ENCODE measurements around the gene CLIP1.
A peak's percentile ranks its signal among the peaks of the same experiment; 100 is the strongest.

CLIP1 gene

DNA sequence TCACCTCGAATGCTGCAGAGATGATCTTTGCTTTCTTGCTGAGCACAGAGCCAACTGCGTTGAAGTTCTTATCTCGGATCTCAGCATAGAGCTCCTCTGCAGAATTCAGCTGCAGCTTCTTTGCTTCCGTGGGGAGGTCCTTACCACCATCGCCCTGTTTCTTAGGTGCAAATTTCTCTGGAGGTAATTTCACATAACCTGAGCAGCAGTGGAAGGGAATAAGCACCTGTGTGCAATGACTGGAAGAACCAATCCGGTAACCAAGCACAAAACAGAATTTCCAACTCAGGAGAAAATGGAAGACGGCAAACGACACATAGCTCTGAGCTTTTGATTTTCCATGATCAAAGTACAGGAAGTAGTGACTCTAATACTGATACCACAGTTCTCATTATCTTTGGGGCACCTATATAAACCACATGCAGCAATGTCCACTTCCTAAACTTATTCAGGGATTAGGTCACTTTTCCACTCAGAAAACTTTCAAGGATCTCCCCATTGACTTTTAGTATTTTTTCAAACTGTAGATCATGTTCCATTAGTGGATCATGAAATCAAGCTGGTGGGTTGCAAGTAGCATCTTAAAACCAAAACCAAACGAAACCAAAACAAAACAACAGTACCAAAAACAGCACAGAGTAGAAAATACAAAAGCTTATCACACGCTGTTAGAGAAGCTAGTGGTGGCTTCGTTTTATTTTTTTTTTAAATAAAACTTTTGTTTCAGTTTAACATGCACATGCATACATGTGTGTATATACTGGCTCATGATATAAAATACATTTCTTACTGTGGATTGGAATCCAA is 177.7 kb downstream of the CLIP1 start:
- DNase-seq, result no peak

DNA sequence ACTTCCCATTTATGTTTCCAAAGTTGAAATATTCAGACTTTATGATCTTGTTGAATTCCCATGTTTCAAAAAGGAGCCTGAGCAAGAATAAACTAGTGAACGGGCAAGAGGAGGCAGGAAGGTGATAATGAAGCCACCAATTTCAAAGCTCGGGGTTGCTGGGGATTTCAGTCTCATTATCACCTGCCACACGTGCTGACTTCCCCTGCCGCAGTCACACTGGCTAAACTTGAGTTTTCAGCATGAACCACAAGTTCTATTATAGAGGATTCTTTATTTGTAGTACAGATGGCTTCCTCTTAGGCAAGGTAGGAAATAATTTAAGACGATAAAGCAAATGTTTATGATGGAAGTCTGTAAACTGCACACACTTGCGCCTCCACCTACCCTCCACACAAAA is 178.5 kb downstream of the CLIP1 start:
- DNase-seq, result no peak

DNA sequence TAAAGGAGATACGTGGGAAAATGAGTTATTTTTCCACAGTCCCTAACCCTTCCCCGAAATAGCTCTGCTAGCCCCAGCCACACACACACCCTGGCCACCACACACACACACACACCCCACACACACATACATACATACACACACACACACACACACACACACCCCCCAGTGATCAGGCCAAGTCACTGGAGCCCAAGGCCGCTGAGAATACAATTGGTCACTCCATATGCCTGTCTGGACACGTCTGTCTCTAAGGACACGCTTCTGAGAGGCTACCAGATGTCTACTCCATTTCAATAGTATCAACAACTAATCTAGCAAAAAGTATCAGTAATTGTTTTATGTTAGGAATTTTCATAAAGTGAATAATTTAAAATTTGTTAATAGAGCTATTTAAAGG is 183.6 kb downstream of the CLIP1 start:
- no peak for DNase-seq

DNA sequence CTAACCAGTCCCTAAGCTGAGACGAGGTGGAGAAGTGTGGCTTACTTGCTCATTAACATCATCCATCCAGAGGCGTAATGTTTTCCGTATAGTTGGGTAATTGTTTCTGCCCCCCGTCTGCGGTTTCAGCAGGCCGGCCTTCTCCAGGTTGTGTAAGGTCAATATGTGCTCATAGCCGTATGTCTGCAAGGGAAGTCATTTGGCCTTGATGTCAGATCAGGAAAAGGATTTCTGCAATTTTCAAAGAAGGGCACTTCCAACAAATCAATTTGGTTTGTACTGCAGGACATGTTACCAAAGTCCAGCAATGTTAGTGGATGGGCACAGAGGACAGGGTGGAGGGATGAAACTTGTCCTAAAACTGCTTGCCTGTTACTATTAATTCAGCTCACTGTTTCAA is 186.7 kb downstream of the CLIP1 start:
- DNase-seq, result no peak

DNA sequence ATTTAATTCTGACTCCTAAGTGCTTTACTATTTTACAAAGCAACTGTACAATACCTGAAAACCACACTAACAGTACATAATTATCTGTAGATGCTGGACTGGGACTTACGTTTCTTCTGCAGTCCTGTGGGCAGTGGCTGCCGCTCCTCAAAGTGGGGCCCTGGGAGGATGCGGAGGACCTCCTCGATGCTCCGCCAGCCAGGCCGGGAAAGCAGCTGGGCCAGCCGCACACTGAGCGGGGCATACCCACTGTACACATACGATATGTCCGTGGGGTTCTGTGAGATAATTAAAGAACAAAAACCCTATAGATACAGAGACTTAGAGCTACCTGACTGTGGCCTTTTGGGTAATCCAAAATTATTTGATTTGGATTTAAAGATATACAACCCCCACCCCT is 189.8 kb downstream of the CLIP1 start:
- DNase-seq, result no peak

DNA sequence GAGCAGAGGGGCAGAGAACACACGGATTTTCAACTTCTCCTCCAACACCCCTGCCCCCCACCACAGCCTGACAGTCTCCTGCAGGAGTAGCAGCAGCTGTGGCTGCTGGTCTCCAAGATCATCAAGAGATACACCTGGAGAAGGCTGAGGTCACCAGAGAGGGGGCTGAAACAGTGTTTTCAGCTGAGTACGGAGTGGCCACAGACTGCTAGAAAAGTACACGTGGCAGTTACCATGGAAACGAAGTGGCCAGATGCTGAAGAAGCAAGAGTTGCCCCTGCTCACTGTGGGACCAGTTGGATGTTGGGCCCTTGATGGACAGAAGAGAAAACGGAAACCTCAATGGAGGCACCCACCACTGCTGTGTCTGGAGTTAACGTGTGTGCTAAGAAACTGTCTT is 191.7 kb downstream of the CLIP1 start:
- DNase-seq, result no peak

DNA sequence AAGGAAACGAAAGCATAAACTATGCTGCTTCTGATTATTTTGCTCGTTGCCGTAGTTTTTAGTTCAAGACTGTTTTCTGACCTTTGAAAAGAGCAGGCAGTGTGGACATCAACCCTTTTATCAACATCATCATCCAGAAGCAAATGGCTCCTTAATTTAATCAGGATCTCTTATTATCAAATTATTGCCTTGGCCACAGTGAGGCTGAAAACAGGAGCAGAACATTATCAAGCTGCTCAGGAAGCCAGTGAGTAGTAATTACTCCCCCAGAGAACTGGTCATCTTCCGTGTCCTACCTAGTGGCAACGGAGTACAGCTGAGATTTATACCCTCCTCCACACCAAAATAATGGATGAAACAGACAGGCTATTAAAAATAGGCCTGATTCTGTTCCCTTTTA is 194.4 kb downstream of the CLIP1 start:
- no peak for DNase-seq

DNA sequence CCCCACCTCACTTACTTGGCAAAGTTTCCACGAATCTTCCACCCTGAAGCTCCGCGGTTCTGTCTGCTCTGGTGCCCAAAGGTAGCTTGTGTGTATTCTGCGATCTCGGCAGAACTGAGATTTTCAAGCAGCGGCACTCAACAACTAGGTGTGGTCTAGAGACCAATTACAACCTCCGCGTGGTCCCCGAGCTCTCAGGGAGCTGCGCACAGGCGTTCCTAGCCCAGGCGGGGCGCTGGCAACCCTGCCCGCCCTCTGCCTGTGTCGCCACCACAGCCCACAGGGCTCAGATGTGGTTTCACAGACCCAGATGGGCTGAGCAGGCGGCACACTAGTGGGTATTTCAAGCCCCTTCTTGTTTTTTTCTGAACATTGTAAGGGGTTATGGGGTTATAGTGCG is 195.1 kb downstream of the CLIP1 start:
- DNase-seq, result peak; percentile 38

DNA sequence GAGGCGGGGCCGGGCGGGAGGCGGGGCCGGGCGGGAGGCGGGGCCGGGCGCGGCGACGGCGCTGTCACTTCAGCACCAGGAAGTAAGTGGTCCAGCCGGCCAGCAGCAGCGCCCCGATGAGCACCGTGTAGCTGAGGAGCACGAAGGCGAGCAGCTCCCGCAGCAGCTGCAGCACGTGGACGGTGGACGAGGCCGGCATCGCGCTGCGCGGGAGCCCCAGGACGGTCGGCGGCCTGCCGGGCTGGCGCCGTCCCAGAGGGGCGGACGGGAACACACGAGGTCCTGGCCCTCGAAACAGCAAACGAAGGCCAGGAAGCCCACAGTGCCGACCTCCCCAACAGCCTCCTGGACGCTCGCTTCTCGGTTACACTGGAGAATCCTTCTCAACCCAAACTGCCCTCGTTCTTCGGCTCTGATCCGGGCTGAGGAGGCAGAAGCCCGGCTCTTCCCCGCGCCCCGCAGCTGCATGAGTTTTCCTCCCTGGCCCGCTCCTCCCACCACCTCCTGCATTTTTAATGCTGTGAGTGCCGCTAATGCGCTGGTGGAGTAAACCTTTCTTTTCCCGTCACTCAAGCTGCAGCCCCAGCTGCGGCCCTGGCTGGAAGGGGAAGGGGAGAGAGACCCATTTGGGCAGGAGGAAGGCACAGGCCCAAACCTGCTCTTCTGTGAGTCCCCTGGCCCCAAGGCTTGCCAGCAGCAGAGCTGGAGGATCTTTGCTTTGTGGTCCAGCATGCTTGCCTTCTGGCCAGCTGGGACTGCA is 195.9 kb downstream of the CLIP1 start:
- no peak for DNase-seq

DNA sequence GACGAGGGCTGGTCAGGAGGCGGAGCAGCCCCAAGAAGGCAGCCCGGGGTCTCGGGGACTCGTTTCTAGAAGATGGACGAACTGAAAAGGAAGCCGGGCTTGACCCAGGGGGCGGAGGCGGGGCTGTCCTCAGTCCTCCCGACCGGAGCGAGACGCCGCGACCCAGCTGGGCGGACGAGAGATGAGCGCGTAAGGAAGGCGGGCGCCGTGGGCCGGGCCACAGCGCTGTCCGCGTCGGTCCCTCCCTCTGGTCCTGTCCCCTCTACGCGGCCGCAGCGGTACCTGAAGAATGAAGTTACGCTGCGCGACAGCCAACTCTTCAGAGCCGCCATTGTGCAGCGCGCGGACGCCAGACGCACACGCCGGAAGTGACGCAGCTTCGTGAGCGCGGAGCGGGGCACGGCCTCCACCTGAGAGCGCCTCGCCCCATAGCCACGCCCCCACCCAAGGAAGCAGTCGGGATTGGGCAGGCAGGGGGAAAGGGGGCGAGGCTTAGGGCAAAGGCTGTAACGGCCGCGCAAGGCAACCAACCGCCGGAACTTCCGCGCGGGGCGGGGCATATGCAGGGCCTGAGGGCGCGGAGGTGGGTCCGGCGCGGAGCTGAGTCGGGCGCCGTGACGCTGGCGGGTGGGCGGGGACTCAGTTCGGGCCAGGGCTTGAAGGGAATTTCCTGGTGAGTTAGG is 196.6 kb downstream of the CLIP1 start, which contains the start of gene DIABLO:
Gene DIABLO, minus strand, starts transcription at position 370 of the 683 bp plus-strand sequence. Its CDS starts 38 bp downstream, at position 332.
- peak; percentile 100 for DNase-seq
